MCF 10A (cell line): ENCODE results near the gene METTL2A. TPM values are rescaled to one million over a fixed set of nuclear protein-coding genes. Genes with fewer than 3 reads are reported as not detected.
"Not testable (repeated sequence)": the region's sequence is repeated elsewhere in the genome, so short reads cannot be mapped to it uniquely, and the experiment has no call there.

Experiments used
- BruUV-seq: library from RNA; stranded (reverse); fragments of 400-500 nt; replicated peaks from 2 replicates; lab custom pipeline; 2021; lab: Mats Ljungman, UMichigan
- CTCF ChIA-PET: fragments of 300-600 bp; sonication (Branson Sonifier 250); formaldehyde crosslinking; extraction: SDS; loops from one replicate; lab custom pipeline; 2021; ENCODE audit warnings: antibody characterized with exemption, inconsistent platforms; lab: Yijun Ruan, JAX
- POLR2A ChIA-PET: fragments of 300-600, 350-650 bp; sonication (Branson Sonifier 250); formaldehyde crosslinking; extraction: SDS; loops from one replicate; lab custom pipeline; 2020; ENCODE audit warnings: antibody characterized with exemption, inconsistent platforms; lab: Yijun Ruan, JAX
- DNase-seq: peaks from one replicate; pipeline ENCODE4 v3.0.0-alpha.2; 2018; ENCODE audit not compliant: unreplicated experiment
- H3K27ac Mint-ChIP-seq: one replicate; pipeline ENCODE4 v1.8.0; 2022; ENCODE audit warnings: mild to moderate bottlenecking, low read depth, mixed read lengths; ENCODE audit not compliant: unreplicated experiment
- H3K27me3 Mint-ChIP-seq: one replicate; pipeline ENCODE4 v1.8.0; 2022; ENCODE audit warnings: mixed read lengths; ENCODE audit not compliant: insufficient read depth, unreplicated experiment
- H3K36me3 Mint-ChIP-seq: one replicate; pipeline ENCODE4 v1.8.0; 2022; ENCODE audit warnings: mild to moderate bottlenecking, moderate library complexity, mixed read lengths; ENCODE audit not compliant: insufficient read depth, unreplicated experiment
- H3K4me1 Mint-ChIP-seq: one replicate; pipeline ENCODE4 v1.8.0; 2022; ENCODE audit warnings: mixed read lengths; ENCODE audit not compliant: insufficient read depth, unreplicated experiment
- H3K4me3 Mint-ChIP-seq: one replicate; pipeline ENCODE4 v1.8.0; 2022; ENCODE audit warnings: mild to moderate bottlenecking, moderate library complexity, mixed read lengths; ENCODE audit not compliant: unreplicated experiment
- H3K9me3 Mint-ChIP-seq: one replicate; pipeline ENCODE4 v1.8.0; 2022; ENCODE audit warnings: mixed read lengths; ENCODE audit not compliant: unreplicated experiment
- CTCF ChIP-seq: fragments of 200-600 bp; IDR thresholded peaks from one replicate; pipeline ENCODE4 v1.8.0; 2022; ENCODE audit warnings: antibody characterized with exemption, mild to moderate bottlenecking; ENCODE audit not compliant: unreplicated experiment
- intact Hi-C: fragments of 100-400 bp; cut with micrococcal nuclease; formaldehyde crosslinking; loops from 2 replicates; pipeline ENCODE4 v1.14.1; 2022
- total RNA-seq: library from RNA; stranded (reverse); gene quantifications from 2 replicates; pipeline ENCODE4 v1.2.3, GENCODE V29; 2022

METTL2A gene
- total RNA-seq, 1 experiment from 2014 or later = 28.0 TPM

GRCh38 chr17:62388856-62389255 lies 34.8 kb upstream of the METTL2A start:
- Mint-ChIP-seq H3K36me3 (no peaks in the 10 kb centered on the region), H3K27me3 (peaks cover 72% of the 10 kb centered on the region), H3K4me1 (no peaks in the 10 kb centered on the region), H3K27ac (no peak overlapping the region), H3K4me3 (no peak overlapping the region), H3K9me3 (no peaks in the 10 kb centered on the region)
- ChIA-PET POLR2A (no interaction called here), CTCF (no interaction called here)
- intact Hi-C loops = no loop called here
- no peak for DNase-seq
- BruUV-seq = no TSS peak
- no peak for TF ChIP-seq CTCF

GRCh38 chr17:62392908-62393307 lies 30.8 kb upstream of the METTL2A start:
- Mint-ChIP-seq H3K27ac (no peak overlapping the region), H3K27me3 (peaks cover 71% of the 10 kb centered on the region), H3K36me3 (no peaks in the 10 kb centered on the region), H3K4me1 (no peaks in the 10 kb centered on the region), H3K4me3 (no peak overlapping the region), H3K9me3 (no peaks in the 10 kb centered on the region)
- POLR2A ChIA-PET = no interaction called here
- CTCF ChIA-PET = no interaction called here
- BruUV-seq = no TSS peak
- DNase-seq = no peak
- intact Hi-C loops = no loop called here
- no peak for TF ChIP-seq CTCF

- H3K4me1 Mint-ChIP-seq = no peaks in the 10 kb centered on the region
Measured at GRCh38 chr17:62398891-62399290, 24.8 kb upstream of the METTL2A start.

GRCh38 chr17:62405451-62405850 lies 18.2 kb upstream of the METTL2A start:
- peaks cover 15% of the 10 kb centered on the region for H3K27me3 Mint-ChIP-seq
- intact Hi-C loops = no loop called here

More at GRCh38 chr17:62398891-62399290, 24.8 kb upstream of the METTL2A start:
- no peak for DNase-seq
- no peaks in the 10 kb centered on the region for H3K36me3 Mint-ChIP-seq
- BruUV-seq = no TSS peak
- H3K4me3 Mint-ChIP-seq = no peak overlapping the region
- intact Hi-C loops = no loop called here
- ChIA-PET POLR2A (no interaction called here), CTCF (no interaction called here)
- H3K27me3 Mint-ChIP-seq = peaks cover 30% of the 10 kb centered on the region
- H3K9me3 Mint-ChIP-seq = no peaks in the 10 kb centered on the region
- no peak for TF ChIP-seq CTCF
- no peak overlapping the region for H3K27ac Mint-ChIP-seq

GRCh38 chr17:62413090-62413489 lies 10.6 kb upstream of the METTL2A start:
- H3K36me3 Mint-ChIP-seq, CTCF ChIA-PET, H3K27me3 Mint-ChIP-seq, BruUV-seq, H3K27ac Mint-ChIP-seq, H3K4me1 Mint-ChIP-seq, H3K9me3 Mint-ChIP-seq, DNase-seq, intact Hi-C loops, POLR2A ChIA-PET, H3K4me3 Mint-ChIP-seq: not testable (repeated sequence)

More at GRCh38 chr17:62405451-62405850, 18.2 kb upstream of the METTL2A start:
- ChIA-PET POLR2A (no interaction called here), CTCF (interaction anchor here (0.6 kb wide), 2 partner anchors 792 to 1003 kb away, joined by 3 to 5 read pairs; no protein-coding TSS in a partner anchor)
- H3K9me3 Mint-ChIP-seq = no peaks in the 10 kb centered on the region
- no TSS peak for BruUV-seq
- no peaks in the 10 kb centered on the region for H3K4me1 Mint-ChIP-seq
- no peak for TF ChIP-seq CTCF
- no peak overlapping the region for H3K4me3 Mint-ChIP-seq
- no peak overlapping the region for H3K27ac Mint-ChIP-seq
- DNase-seq = no peak
- no peaks in the 10 kb centered on the region for H3K36me3 Mint-ChIP-seq

- Mint-ChIP-seq H3K4me1 (peaks cover 13% of the 10 kb centered on the region), H3K36me3 (peaks cover 32% of the 10 kb centered on the region)
- H3K27ac Mint-ChIP-seq, H3K9me3 Mint-ChIP-seq, H3K27me3 Mint-ChIP-seq, CTCF ChIA-PET, DNase-seq, H3K4me3 Mint-ChIP-seq, BruUV-seq, intact Hi-C loops: not testable (repeated sequence)
- POLR2A ChIA-PET = interaction anchor here (0.6 kb wide), 1 partner anchor 29 kb away, joined by 3 read pairs; no protein-coding TSS in a partner anchor
Measured at GRCh38 chr17:62426214-62426613, 2.5 kb downstream of the METTL2A start.

GRCh38 chr17:62435251-62435650 lies 11.6 kb downstream of the METTL2A start:
- CTCF ChIA-PET, H3K4me3 Mint-ChIP-seq, POLR2A ChIA-PET, H3K27ac Mint-ChIP-seq, intact Hi-C loops, H3K27me3 Mint-ChIP-seq, BruUV-seq, H3K4me1 Mint-ChIP-seq, H3K9me3 Mint-ChIP-seq, DNase-seq: not testable (repeated sequence)
- H3K36me3 Mint-ChIP-seq = peaks cover 56% of the 10 kb centered on the region
